Activated T-helper 17 cell treated with anti-CD3 and anti-CD28 coated beads, Interleukin-2, amount 50 U/mL, for 72 hours (primary cell): Measurements from ENCODE around the gene NGF. TPM values are rescaled to one million over a fixed set of nuclear protein-coding genes. Genes with fewer than 3 reads are reported as not detected.

ENCODE experiments used
- ATAC-seq: fragments of 150-1000 bp; cut with Tn5 transposase; replicated peaks from 2 replicates; pipeline ENCODE4 v1.10.0; 2021; ENCODE audit warnings: mild to moderate bottlenecking, moderate library complexity
- H3K27ac Mint-ChIP-seq: one replicate; pipeline ENCODE4 v1.8.0; 2022; ENCODE audit warnings: mixed read lengths
- H3K27me3 Mint-ChIP-seq: one replicate; pipeline ENCODE4 v1.8.0; 2022; ENCODE audit warnings: mixed read lengths
- H3K36me3 Mint-ChIP-seq: one replicate; pipeline ENCODE4 v1.8.0; 2022; ENCODE audit warnings: low read depth, mild to moderate bottlenecking, mixed read lengths
- H3K4me1 Mint-ChIP-seq: one replicate; pipeline ENCODE4 v1.8.0; 2022; ENCODE audit warnings: mixed read lengths
- H3K4me3 Mint-ChIP-seq: one replicate; pipeline ENCODE4 v1.8.0; 2022; ENCODE audit warnings: mild to moderate bottlenecking, mixed read lengths
- H3K9me3 Mint-ChIP-seq: one replicate; pipeline ENCODE4 v1.8.0; 2022; ENCODE audit warnings: mixed read lengths
- total RNA-seq, 2 donors: library from RNA; stranded (reverse); gene quantifications; one replicate each; pipeline ENCODE4 v1.2.3, GENCODE V29; 2022

The NGF gene
- total RNA-seq, 2 donors from 2014 or later, result not detected

DNA sequence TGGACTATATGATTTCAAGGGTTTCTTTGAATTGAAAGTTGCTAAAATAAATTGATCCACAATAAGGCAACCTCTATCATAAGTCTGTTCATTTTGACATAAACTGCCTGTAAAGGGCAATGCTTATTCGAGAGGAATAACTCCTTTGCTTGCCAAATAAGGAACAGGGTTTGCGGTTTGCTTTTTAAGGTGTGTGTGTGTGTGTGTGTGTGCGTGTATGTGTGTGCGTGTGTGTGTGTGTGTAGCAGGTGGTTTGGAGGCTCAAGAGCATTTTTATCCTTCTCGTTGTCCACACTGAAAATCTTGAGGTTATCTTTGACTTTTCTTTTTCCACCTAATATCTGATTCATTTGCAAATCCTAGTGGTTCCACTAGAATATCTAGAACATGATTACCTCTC, 13.1 kb upstream of the NGF start:
- H3K4me3 Mint-ChIP-seq, result no peak overlapping the region
- no peaks in the 10 kb centered on the region for H3K9me3 Mint-ChIP-seq
- no peak overlapping the region for H3K27ac Mint-ChIP-seq
- peaks cover 15% of the 10 kb centered on the region for H3K27me3 Mint-ChIP-seq
- H3K36me3 Mint-ChIP-seq, result no peaks in the 10 kb centered on the region
- H3K4me1 Mint-ChIP-seq, result no peaks in the 10 kb centered on the region
- no peak for ATAC-seq

- H3K36me3 Mint-ChIP-seq, result no peaks in the 10 kb centered on the region
- ATAC-seq, result no peak
Observed at GRCh38 chr1:115348636-115349035, 10.6 kb upstream of the NGF start.

GRCh38 chr1:115347282-115347681, 9.2 kb upstream of the NGF start:
- Mint-ChIP-seq H3K4me3 (no peak overlapping the region), H3K27me3 (peaks cover 14% of the 10 kb centered on the region), H3K27ac (no peak overlapping the region), H3K36me3 (no peaks in the 10 kb centered on the region), H3K9me3 (no peaks in the 10 kb centered on the region), H3K4me1 (no peaks in the 10 kb centered on the region)
- ATAC-seq, result no peak

More at GRCh38 chr1:115348636-115349035, 10.6 kb upstream of the NGF start:
- no peak overlapping the region for H3K27ac Mint-ChIP-seq
- peaks cover 16% of the 10 kb centered on the region for H3K27me3 Mint-ChIP-seq
- H3K4me3 Mint-ChIP-seq, result no peak overlapping the region
- H3K9me3 Mint-ChIP-seq, result no peaks in the 10 kb centered on the region
- H3K4me1 Mint-ChIP-seq, result no peaks in the 10 kb centered on the region

DNA sequence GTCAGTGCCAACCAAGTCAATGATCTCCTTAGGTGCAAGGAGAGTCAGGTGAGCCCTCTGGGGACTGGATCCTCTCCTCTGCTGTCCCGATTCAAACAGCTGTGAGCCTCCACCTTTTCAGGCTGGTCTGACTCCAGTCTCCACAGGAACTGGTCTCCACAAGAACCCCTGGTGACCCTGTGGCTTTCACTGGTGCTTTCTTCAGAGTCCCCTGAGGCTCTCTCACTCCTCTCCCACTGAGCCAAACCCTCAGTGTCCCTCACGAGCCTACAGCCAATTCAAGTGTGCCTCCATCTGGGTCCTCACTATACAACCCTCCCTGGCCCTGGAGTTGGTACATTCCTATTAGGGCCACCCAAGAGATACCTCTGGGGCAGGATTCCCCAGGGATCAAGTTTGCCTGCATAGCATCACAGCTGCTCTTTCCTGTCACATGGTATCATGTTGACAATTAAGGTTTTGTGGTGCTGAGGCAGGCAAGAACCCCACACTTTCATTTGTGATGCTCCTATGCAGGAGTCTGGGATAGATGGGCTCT, 5.2 kb upstream of the NGF start:
- Mint-ChIP-seq H3K27ac (no peak overlapping the region), H3K9me3 (no peaks in the 10 kb centered on the region), H3K36me3 (no peaks in the 10 kb centered on the region), H3K27me3 (peaks cover 37% of the 10 kb centered on the region), H3K4me3 (no peak overlapping the region), H3K4me1 (no peaks in the 10 kb centered on the region)
- no peak for ATAC-seq

- Mint-ChIP-seq H3K4me3 (no peak overlapping the region), H3K27me3 (peaks cover 35% of the 10 kb centered on the region), H3K4me1 (no peaks in the 10 kb centered on the region), H3K36me3 (no peaks in the 10 kb centered on the region), H3K9me3 (no peaks in the 10 kb centered on the region), H3K27ac (no peak overlapping the region)
- no peak for ATAC-seq
Observed at GRCh38 chr1:115341948-115342347, 3.9 kb upstream of the NGF start.

DNA sequence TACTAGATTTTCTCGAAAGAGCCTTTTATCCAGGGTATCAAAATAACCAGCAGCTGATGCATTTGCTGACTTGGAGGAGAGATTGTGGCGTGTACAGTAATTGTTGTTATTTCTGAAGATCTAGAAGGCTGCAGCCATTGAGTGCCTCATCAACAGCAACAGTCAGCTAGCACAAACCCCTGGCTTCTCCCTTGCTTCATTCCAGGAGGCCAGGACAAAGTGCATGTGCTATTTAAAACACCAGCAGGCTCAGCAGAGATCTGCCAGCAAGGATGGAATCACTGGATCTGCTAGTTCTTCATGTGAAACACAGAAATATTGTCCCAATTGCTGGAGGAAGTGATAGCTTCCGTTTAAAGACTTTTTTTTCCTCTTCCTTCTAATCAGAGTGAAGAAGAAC, 2.8 kb upstream of the NGF start:
- no peak for ATAC-seq
- no peaks in the 10 kb centered on the region for H3K4me1 Mint-ChIP-seq
- H3K9me3 Mint-ChIP-seq, result no peaks in the 10 kb centered on the region
- H3K27ac Mint-ChIP-seq, result no peak overlapping the region
- no peaks in the 10 kb centered on the region for H3K36me3 Mint-ChIP-seq
- H3K27me3 Mint-ChIP-seq, result peaks cover 40% of the 10 kb centered on the region
- no peak overlapping the region for H3K4me3 Mint-ChIP-seq

GRCh38 chr1:115338457-115338820, 390 bp upstream of the NGF start:
- H3K4me3 Mint-ChIP-seq, result no peak overlapping the region

DNA sequence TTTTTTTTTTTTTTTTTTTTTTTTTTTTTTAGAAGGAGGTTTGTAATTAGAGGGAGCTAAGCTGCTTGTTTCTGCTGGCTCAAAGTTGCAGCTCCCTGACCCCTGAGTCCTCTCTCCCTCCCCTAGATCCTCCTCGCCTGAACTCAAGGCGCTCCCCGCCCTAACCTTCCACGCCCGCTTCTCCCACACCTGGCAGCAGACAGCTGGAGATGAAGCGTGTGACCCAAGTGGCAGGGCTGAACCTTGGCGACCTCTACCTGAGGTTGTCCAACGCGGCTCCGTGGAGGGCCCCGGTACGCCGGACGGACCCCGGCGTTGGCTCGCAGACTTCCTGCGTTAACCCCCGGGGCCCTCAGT, 795 bp downstream of the NGF start:
- H3K4me1 Mint-ChIP-seq, result peaks cover 5% of the 10 kb centered on the region
- H3K27ac Mint-ChIP-seq, result no peak overlapping the region
- H3K36me3 Mint-ChIP-seq, result no peaks in the 10 kb centered on the region
- no peaks in the 10 kb centered on the region for H3K9me3 Mint-ChIP-seq
- peaks cover 53% of the 10 kb centered on the region for H3K27me3 Mint-ChIP-seq
- no peak for ATAC-seq
- no peak overlapping the region for H3K4me3 Mint-ChIP-seq

More at GRCh38 chr1:115338457-115338820, 390 bp upstream of the NGF start:
- H3K36me3 Mint-ChIP-seq, result no peaks in the 10 kb centered on the region
- no peak for ATAC-seq
- no peak overlapping the region for H3K27ac Mint-ChIP-seq
- H3K9me3 Mint-ChIP-seq, result no peaks in the 10 kb centered on the region
- H3K27me3 Mint-ChIP-seq, result peaks cover 51% of the 10 kb centered on the region
- peaks cover 5% of the 10 kb centered on the region for H3K4me1 Mint-ChIP-seq

- ATAC-seq, result no peak
- no peak overlapping the region for H3K4me3 Mint-ChIP-seq
- H3K27me3 Mint-ChIP-seq, result peaks cover 52% of the 10 kb centered on the region
- no peak overlapping the region for H3K27ac Mint-ChIP-seq
- no peaks in the 10 kb centered on the region for H3K9me3 Mint-ChIP-seq
- peaks cover 5% of the 10 kb centered on the region for H3K4me1 Mint-ChIP-seq
- no peaks in the 10 kb centered on the region for H3K36me3 Mint-ChIP-seq
Observed at GRCh38 chr1:115336741-115337140, 1.3 kb downstream of the NGF start.

GRCh38 chr1:115332813-115333608, 5.0 kb downstream of the NGF start:
- no peak overlapping the region for H3K4me3 Mint-ChIP-seq
- no peaks in the 10 kb centered on the region for H3K36me3 Mint-ChIP-seq
- peak; percentile 74 for ATAC-seq

GRCh38 chr1:115331558-115332331, 6.3 kb downstream of the NGF start:
- ATAC-seq, result no peak
- H3K36me3 Mint-ChIP-seq, result no peaks in the 10 kb centered on the region
- peaks cover 5% of the 10 kb centered on the region for H3K4me1 Mint-ChIP-seq
- no peaks in the 10 kb centered on the region for H3K9me3 Mint-ChIP-seq
- no peak overlapping the region for H3K27ac Mint-ChIP-seq
- H3K27me3 Mint-ChIP-seq, result peaks cover 38% of the 10 kb centered on the region
- no peak overlapping the region for H3K4me3 Mint-ChIP-seq

More at GRCh38 chr1:115332813-115333608, 5.0 kb downstream of the NGF start:
- Mint-ChIP-seq H3K27ac (no peak overlapping the region), H3K4me1 (peaks cover 5% of the 10 kb centered on the region), H3K9me3 (no peaks in the 10 kb centered on the region), H3K27me3 (peaks cover 37% of the 10 kb centered on the region)

GRCh38 chr1:115330480-115331013, 7.5 kb downstream of the NGF start:
- Mint-ChIP-seq H3K27ac (no peak overlapping the region), H3K9me3 (no peaks in the 10 kb centered on the region), H3K4me1 (peaks cover 5% of the 10 kb centered on the region), H3K36me3 (no peaks in the 10 kb centered on the region), H3K4me3 (no peak overlapping the region), H3K27me3 (peaks cover 40% of the 10 kb centered on the region)
- no peak for ATAC-seq

DNA sequence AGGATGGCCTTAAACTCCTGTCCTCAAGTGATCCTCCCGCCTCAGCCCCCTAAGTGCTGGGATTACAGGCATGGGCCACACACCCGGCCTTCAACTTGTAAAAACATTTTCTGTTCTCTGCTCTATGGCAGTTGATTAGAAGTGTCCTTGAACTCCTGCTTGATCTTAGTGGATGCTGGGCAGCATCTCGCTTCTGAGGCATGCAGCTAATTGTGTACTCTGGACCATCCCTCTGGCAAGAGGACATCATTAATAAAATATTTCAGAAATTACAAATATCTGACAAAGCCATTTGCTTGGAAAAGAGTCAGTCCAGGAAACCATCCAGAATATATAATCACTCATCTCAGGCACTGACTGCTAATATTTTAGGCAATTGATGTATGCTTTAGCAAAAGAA, 8.1 kb downstream of the NGF start:
- peaks cover 41% of the 10 kb centered on the region for H3K27me3 Mint-ChIP-seq

GRCh38 chr1:115327270-115327669, 10.8 kb downstream of the NGF start:
- Mint-ChIP-seq H3K4me1 (no peaks in the 10 kb centered on the region), H3K27me3 (peaks cover 37% of the 10 kb centered on the region), H3K4me3 (no peak overlapping the region), H3K9me3 (no peaks in the 10 kb centered on the region), H3K27ac (no peak overlapping the region), H3K36me3 (no peaks in the 10 kb centered on the region)
- ATAC-seq, result no peak

More for the DNA sequence above, 8.1 kb downstream of the NGF start:
- H3K36me3 Mint-ChIP-seq, result no peaks in the 10 kb centered on the region
- H3K9me3 Mint-ChIP-seq, result no peaks in the 10 kb centered on the region
- H3K4me3 Mint-ChIP-seq, result no peak overlapping the region
- ATAC-seq, result no peak
- peaks cover 5% of the 10 kb centered on the region for H3K4me1 Mint-ChIP-seq
- no peak overlapping the region for H3K27ac Mint-ChIP-seq

GRCh38 chr1:115326419-115326818, 11.6 kb downstream of the NGF start:
- Mint-ChIP-seq H3K4me1 (no peaks in the 10 kb centered on the region), H3K9me3 (no peaks in the 10 kb centered on the region), H3K36me3 (no peaks in the 10 kb centered on the region), H3K27me3 (peaks cover 32% of the 10 kb centered on the region), H3K27ac (no peak overlapping the region), H3K4me3 (no peak overlapping the region)
- ATAC-seq, result no peak
